Endothelial cell of umbilical vein (primary cell): ENCODE results near the gene IP6K1. TPM values are rescaled to one million over a fixed set of nuclear protein-coding genes. Genes with fewer than 3 reads are reported as not detected.

Source experiments
- BruUV-seq: library from RNA; stranded (reverse); fragments of 400-500 nt; replicated peaks from 2 replicates; lab custom pipeline; 2021; lab: Mats Ljungman, UMichigan
- CTCF ChIA-PET: fragments of 300-600, 350-600 bp; sonication (Branson Sonifier 250); formaldehyde crosslinking; loops from one replicate; lab custom pipeline; 2021; ENCODE audit warnings: antibody characterized with exemption, inconsistent platforms; lab: Charles Lee
- POLR2A ChIA-PET: fragments of 300-600, 350-600 bp; sonication (Branson Sonifier 250); formaldehyde crosslinking; loops from one replicate; lab custom pipeline; 2021; ENCODE audit warnings: antibody characterized with exemption, inconsistent platforms; lab: Charles Lee
- DNase-seq: peaks from one replicate; pipeline ENCODE4 v3.0.0-alpha.2; 2011; ENCODE audit warnings: low read depth, low spot score
- FAIRE-seq: peaks from 2 replicates; lab custom pipeline; 2011; peaks lifted over from hg19 to GRCh38; lab: Jason Lieb, UNC
- H2AFZ ChIP-seq: 2 replicates; pipeline ENCODE4 v1.6.0; 2012; ENCODE audit warnings: low read depth, low read length, control low read depth, inconsistent platforms
- H3K27ac ChIP-seq: 2 replicates; pipeline ENCODE4 v1.5.1; 2011; ENCODE audit warnings: low read depth, mild to moderate bottlenecking, control low read depth, low read length, moderate library complexity; ENCODE audit not compliant: insufficient read depth
- H3K27me3 ChIP-seq, 2 experiments: 2 replicates each; pipeline versions ENCODE4 v1.6.0 to v1.6.1; 2011; ENCODE audit warnings: low read length in 2 of 2, mixed read lengths in 1 of 2; ENCODE audit not compliant: control insufficient read depth in 2 of 2, insufficient read depth in 2 of 2
- H3K36me3 ChIP-seq, 2 experiments: 2 replicates in 1 of 2; 3 replicates in 1 of 2; pipeline ENCODE4 v1.5.1; 2011; ENCODE audit warnings: low read length in 2 of 2, mild to moderate bottlenecking in 1 of 2, moderate library complexity in 1 of 2; ENCODE audit not compliant: control insufficient read depth in 2 of 2, insufficient read depth in 2 of 2; ENCODE audit errors: extremely low read depth in 1 of 2
- H3K4me1 ChIP-seq: 3 replicates; pipeline ENCODE4 v1.5.1; 2011; ENCODE audit warnings: mild to moderate bottlenecking, low read length; ENCODE audit not compliant: control insufficient read depth, insufficient read depth; ENCODE audit errors: extremely low read depth
- H3K4me2 ChIP-seq: 2 replicates; pipeline ENCODE4 v1.6.1; 2011; ENCODE audit warnings: low read length, control low read depth, mixed read lengths; ENCODE audit not compliant: insufficient read depth
- H3K4me3 ChIP-seq, 3 experiments: fragments of 200-600 bp in 1 of 3; sonication (generic), shearing (Covaris generic) in 1 of 3; replicated peaks in 1 of 3; 2 replicates each; pipeline ENCODE4 v1.5.1; 2011 to 2016; ENCODE audit warnings: control low read depth in 3 of 3, low read length in 3 of 3, mild to moderate bottlenecking in 2 of 3, inconsistent platforms in 1 of 3, low read depth in 1 of 3, moderate library complexity in 1 of 3; ENCODE audit not compliant: insufficient read depth in 1 of 3
- H3K79me2 ChIP-seq: 2 replicates; pipeline ENCODE4 v1.6.0; 2012; ENCODE audit warnings: low read length, inconsistent platforms; ENCODE audit not compliant: control insufficient read depth, insufficient read depth
- H3K9ac ChIP-seq: replicated peaks from 2 replicates; pipeline ENCODE3; 2011; ENCODE audit warnings: low read length, control low read depth; ENCODE audit not compliant: insufficient read depth; ENCODE audit errors: extremely low read depth
- H3K9me1 ChIP-seq: replicated peaks from 3 replicates; pipeline ENCODE4 v1.6.0; 2011; ENCODE audit warnings: mild to moderate bottlenecking, low read length; ENCODE audit not compliant: control insufficient read depth, insufficient read depth; ENCODE audit errors: extremely low read depth
- H3K9me3 ChIP-seq: replicated peaks from 2 replicates; pipeline ENCODE4 v1.5.1; 2012; ENCODE audit warnings: low read length, inconsistent platforms; ENCODE audit not compliant: control insufficient read depth, insufficient read depth
- H4K20me1 ChIP-seq: replicated peaks from 2 replicates; pipeline ENCODE3; 2011; ENCODE audit warnings: mild to moderate bottlenecking, low read length; ENCODE audit not compliant: control insufficient read depth, insufficient read depth; ENCODE audit errors: extremely low read depth
- EZH2 ChIP-seq: IDR thresholded peaks from 2 replicates; pipeline ENCODE4 v1.6.1; 2012; ENCODE audit warnings: borderline replicate concordance, low read depth, mild to moderate bottlenecking, moderate library complexity, low read length, inconsistent platforms; ENCODE audit not compliant: severe bottlenecking
- FOS ChIP-seq: IDR thresholded peaks from 2 replicates; pipeline ENCODE4 v1.6.1; 2011; ENCODE audit warnings: mild to moderate bottlenecking, low read length, moderate library complexity, borderline replicate concordance; ENCODE audit not compliant: insufficient read depth
- GATA2 ChIP-seq: IDR thresholded peaks from 2 replicates; pipeline ENCODE4 v1.7.0; 2011; ENCODE audit warnings: low read depth, mild to moderate bottlenecking, moderate library complexity, mixed read lengths, low read length; ENCODE audit not compliant: insufficient read length, insufficient read depth
- JUN ChIP-seq: IDR thresholded peaks from 2 replicates; pipeline ENCODE4 v1.6.1; 2011; ENCODE audit warnings: borderline replicate concordance, low read depth; ENCODE audit not compliant: insufficient read length, insufficient read depth
- MYC ChIP-seq: IDR thresholded peaks from one replicate; pipeline ENCODE4 v1.6.1; 2011; ENCODE audit warnings: mild to moderate bottlenecking, low read depth, low read length
- POLR2A ChIP-seq: IDR thresholded peaks from 2 replicates; pipeline ENCODE4 v1.6.1; 2012; ENCODE audit warnings: low read depth, mild to moderate bottlenecking, control low read depth, low read length
- POLR2AphosphoS5 ChIP-seq: IDR thresholded peaks from 2 replicates; pipeline ENCODE4 v1.6.1; 2012; ENCODE audit warnings: low read depth, mild to moderate bottlenecking, control low read depth, low read length, moderate library complexity; ENCODE audit not compliant: insufficient read depth
- dilution Hi-C: fragments of 300-500 bp; cut with MboI; formaldehyde crosslinking; loops from one replicate; pipeline ENCODE4 v1.15.0; 2019; ENCODE audit warnings: low sequenced_read_pairs; ENCODE audit not compliant: extremely low pct_ligation_motif_present
- intact Hi-C: fragments of 100-400 bp; cut with micrococcal nuclease; formaldehyde crosslinking; loops from one replicate; pipeline ENCODE4 v1.10.0; 2022
- polyA plus RNA-seq, 4 experiments: library from polyadenylated mRNA; depleted of rRNA in 3 of 4; stranded (reverse) in 3 of 4; unstranded in 1 of 4; fragments of >200 nt; gene quantifications; 2 replicates each; pipeline versions ENCODE4 v1.2.1 to v1.2.3, GENCODE V29; 2011 to 2012; ENCODE audit warnings: missing spikeins in 1 of 4
- total RNA-seq: library from RNA; stranded (reverse); gene quantifications from 2 replicates; pipeline ENCODE4 v1.2.3, GENCODE V29; 2021
- TF ChIP-seq, protein P1 (sequence below): IDR thresholded peaks from 2 replicates; pipeline ENCODE4 v1.6.1; 2011; ENCODE audit not compliant: insufficient read depth, insufficient read length
- TF ChIP-seq, protein P2 (sequence below), 2 donors: IDR thresholded peaks; 1 replicate in 1 of 2; 2 replicates in 1 of 2; pipeline ENCODE4 v1.5.1; 2011; ENCODE audit warnings: low read length in 2 of 2, mild to moderate bottlenecking in 2 of 2, moderate library complexity in 2 of 2, control low read depth in 1 of 2, inconsistent platforms in 1 of 2, low read depth in 1 of 2; ENCODE audit not compliant: insufficient read depth in 1 of 2; ENCODE audit errors: extremely low read depth in 1 of 2

The IP6K1 gene
- total and polyA plus RNA-seq, 2 donors (not counting 3 experiments of a cell fraction or from before 2014, with no cell fraction given), result 42.7 to 60.8 TPM

DNA sequence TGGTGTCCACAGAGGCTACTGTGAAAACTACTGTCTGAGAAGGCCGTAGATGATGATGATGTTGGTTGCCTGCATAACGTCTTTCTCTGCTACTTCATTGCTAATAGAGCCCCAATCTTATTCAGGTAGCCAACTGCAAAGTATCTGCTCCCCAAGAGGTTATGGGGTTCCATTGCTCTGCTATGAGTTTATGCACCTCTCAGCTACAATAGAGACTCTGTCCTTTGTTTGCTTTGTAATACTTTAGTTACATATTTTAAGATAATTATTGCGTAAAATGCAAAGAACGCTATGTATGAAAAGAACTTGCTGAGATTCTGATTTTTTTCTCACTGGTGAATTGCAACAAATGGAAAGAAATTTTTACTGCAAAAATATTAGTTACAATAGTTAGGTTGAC lies 34.8 kb downstream of the IP6K1 start:
- Histone ChIP-seq H4K20me1 (peaks cover 2% of the 10 kb centered on the region), H3K9me3 (no peaks in the 10 kb centered on the region), H3K27me3 (no peaks in the 10 kb centered on the region), H3K4me3 (no peak overlapping the region), H3K27ac (no peak overlapping the region), H3K9ac (no peak overlapping the region), H3K4me2 (no peak overlapping the region), H3K36me3 (no peaks in the 10 kb centered on the region), H3K9me1 (no peaks in the 10 kb centered on the region), H3K4me1 (peaks cover 11% of the 10 kb centered on the region), H2AFZ (no peak overlapping the region), H3K79me2 (peaks cover 45% of the 10 kb centered on the region)
- DNase-seq, result no peak
- BruUV-seq, result no TSS peak
- ChIA-PET POLR2A (no interaction called here), CTCF (no interaction called here)
- intact Hi-C loops (no loop called here), dilution Hi-C loops (no loop called here)
- no peak for FAIRE-seq
- no peak for TF ChIP-seq MYC
- no peak for TF ChIP-seq POLR2AphosphoS5
- TF ChIP-seq, protein P1, sequence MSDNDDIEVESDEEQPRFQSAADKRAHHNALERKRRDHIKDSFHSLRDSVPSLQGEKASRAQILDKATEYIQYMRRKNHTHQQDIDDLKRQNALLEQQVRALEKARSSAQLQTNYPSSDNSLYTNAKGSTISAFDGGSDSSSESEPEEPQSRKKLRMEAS, result no peak
- TF ChIP-seq, protein P2, sequence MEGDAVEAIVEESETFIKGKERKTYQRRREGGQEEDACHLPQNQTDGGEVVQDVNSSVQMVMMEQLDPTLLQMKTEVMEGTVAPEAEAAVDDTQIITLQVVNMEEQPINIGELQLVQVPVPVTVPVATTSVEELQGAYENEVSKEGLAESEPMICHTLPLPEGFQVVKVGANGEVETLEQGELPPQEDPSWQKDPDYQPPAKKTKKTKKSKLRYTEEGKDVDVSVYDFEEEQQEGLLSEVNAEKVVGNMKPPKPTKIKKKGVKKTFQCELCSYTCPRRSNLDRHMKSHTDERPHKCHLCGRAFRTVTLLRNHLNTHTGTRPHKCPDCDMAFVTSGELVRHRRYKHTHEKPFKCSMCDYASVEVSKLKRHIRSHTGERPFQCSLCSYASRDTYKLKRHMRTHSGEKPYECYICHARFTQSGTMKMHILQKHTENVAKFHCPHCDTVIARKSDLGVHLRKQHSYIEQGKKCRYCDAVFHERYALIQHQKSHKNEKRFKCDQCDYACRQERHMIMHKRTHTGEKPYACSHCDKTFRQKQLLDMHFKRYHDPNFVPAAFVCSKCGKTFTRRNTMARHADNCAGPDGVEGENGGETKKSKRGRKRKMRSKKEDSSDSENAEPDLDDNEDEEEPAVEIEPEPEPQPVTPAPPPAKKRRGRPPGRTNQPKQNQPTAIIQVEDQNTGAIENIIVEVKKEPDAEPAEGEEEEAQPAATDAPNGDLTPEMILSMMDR (IDR thresholded peaks at IDR 0.05; ENCODE audit: extremely low read depth in 1 of 2, insufficient read depth in 1 of 2, low read depth in 1 of 2, low read length in 2 of 2), result no peak
- TF ChIP-seq GATA2, result no peak
- TF ChIP-seq JUN, result no peak
- TF ChIP-seq EZH2, result no peak
- no peak for TF ChIP-seq FOS
- TF ChIP-seq POLR2A, result no peak
